Heart left ventricle (tissue), 13 donors: Measurements from ENCODE around the gene WWOX.

Experiments used
- POLR2A ChIP-seq, 2 donors: fragments of 450-650 bp; IDR thresholded peaks; one replicate each; pipeline ENCODE4 v1.6.1; 2017; ENCODE audit warnings: antibody characterized with exemption in 2 of 2, mild to moderate bottlenecking in 2 of 2, moderate library complexity in 2 of 2
- TF ChIP-seq, protein P1 (sequence below), 12 donors: fragments of 200-600 bp; sonication (generic) in 4 of 12; IDR thresholded peaks; one replicate each; pipeline versions ENCODE4 v1.5.0 to v1.8.0; 2018 to 2022; ENCODE audit warnings: antibody characterized with exemption in 12 of 12, mild to moderate bottlenecking in 5 of 12
- donor health status: ischemic (EF 13 %, LVEDD 7.1; RV severe dilation, severe dysfunction).
- donor health status: DM: no; HTN: yes; CAD: no.
- donor health status: DM: no; HTN: no; CAD: no.
- donor health status: ischemic (EF 25% LVEDD 6.9; RV normal size, moderate dysfunction).
- donor health status: ischemic (EF 25% LVEDD 5.7; RV mildly dilated, moderate dysfunction).
- donor health status: ischemic (EF 35%, LVEDD 5.7; RV mildly dilated, moderate dysfunction).
- donor health status: nonischemic (EF 11% LVEDD 7.7; RV severe dilation, severe dysfunction).
- donor health status: DM: yes; HTN: yes; CAD: no.
- donor health status: PGD.
- donor health status: ischemic (EF 29% LVEDD 5.4; RV normal size, mild dysfunction).
- donor health status: nonischemic (EF 23%, LVEDD 6.1; RV moderate dilation, normal function).

DNA sequence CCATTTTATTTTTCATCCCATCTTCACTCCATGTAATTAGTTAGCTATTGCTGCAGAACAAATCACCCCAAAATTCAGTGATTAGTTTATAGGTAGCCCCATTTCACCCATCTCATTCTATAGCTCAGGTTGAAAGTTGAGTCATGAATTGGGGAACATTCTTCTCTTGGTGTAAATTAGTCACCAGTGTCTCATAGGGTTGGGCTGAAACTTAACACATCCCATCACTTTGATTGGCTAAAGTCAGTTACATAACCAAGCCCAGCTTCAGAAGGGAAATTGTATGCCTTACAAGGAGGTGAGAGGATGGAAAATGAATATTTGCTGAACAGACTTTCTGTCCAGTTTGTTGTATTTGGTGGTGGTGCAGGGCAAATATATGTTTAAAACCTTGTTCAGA, 477.5 kb downstream of the WWOX start:
- TF ChIP-seq POLR2A (IDR thresholded peaks at IDR 0.05), result no peak
- TF ChIP-seq, protein P1, sequence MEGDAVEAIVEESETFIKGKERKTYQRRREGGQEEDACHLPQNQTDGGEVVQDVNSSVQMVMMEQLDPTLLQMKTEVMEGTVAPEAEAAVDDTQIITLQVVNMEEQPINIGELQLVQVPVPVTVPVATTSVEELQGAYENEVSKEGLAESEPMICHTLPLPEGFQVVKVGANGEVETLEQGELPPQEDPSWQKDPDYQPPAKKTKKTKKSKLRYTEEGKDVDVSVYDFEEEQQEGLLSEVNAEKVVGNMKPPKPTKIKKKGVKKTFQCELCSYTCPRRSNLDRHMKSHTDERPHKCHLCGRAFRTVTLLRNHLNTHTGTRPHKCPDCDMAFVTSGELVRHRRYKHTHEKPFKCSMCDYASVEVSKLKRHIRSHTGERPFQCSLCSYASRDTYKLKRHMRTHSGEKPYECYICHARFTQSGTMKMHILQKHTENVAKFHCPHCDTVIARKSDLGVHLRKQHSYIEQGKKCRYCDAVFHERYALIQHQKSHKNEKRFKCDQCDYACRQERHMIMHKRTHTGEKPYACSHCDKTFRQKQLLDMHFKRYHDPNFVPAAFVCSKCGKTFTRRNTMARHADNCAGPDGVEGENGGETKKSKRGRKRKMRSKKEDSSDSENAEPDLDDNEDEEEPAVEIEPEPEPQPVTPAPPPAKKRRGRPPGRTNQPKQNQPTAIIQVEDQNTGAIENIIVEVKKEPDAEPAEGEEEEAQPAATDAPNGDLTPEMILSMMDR (IDR thresholded peaks at IDR 0.05), result no peak
